IPS-11a (cell line): ENCODE data around the gene GTF2I.
"Not testable (repeated sequence)": the region's sequence is repeated elsewhere in the genome, so short reads cannot be mapped to it uniquely, and the experiment has no call there.

ENCODE experiments used
- H3K4me3 ChIP-seq: one replicate; pipeline ENCODE4 v1.5.1; 2013; ENCODE audit warnings: low read depth, low read length, control low read depth

GTF2I gene

GRCh38 chr7:74709880-74710671, 52.6 kb downstream of the GTF2I start:
- no peak overlapping the region for H3K4me3 ChIP-seq

- H3K4me3 ChIP-seq, result no peak overlapping the region
These were observed 56.0 kb downstream of the GTF2I start for GRCh38 chr7:74713567-74713966.

- no peak overlapping the region for H3K4me3 ChIP-seq
These were observed 60.4 kb downstream of the GTF2I start for GRCh38 chr7:74717889-74718288.

GRCh38 chr7:74718336-74718735, 60.8 kb downstream of the GTF2I start:
- no peak overlapping the region for H3K4me3 ChIP-seq

GRCh38 chr7:74722153-74722552, 64.6 kb downstream of the GTF2I start:
- H3K4me3 ChIP-seq, result no peak overlapping the region

GRCh38 chr7:74725840-74726239, 68.3 kb downstream of the GTF2I start:
- no peak overlapping the region for H3K4me3 ChIP-seq

GRCh38 chr7:74726309-74727101, 69.0 kb downstream of the GTF2I start:
- H3K4me3 ChIP-seq, result no peak overlapping the region

GRCh38 chr7:74728686-74729085, 71.2 kb downstream of the GTF2I start:
- H3K4me3 ChIP-seq, result not testable (repeated sequence)

- H3K4me3 ChIP-seq, result not testable (repeated sequence)
These were observed 72.7 kb downstream of the GTF2I start for GRCh38 chr7:74730186-74730585.

GRCh38 chr7:74739974-74740703, 82.6 kb downstream of the GTF2I start:
- H3K4me3 ChIP-seq, result not testable (repeated sequence)

GRCh38 chr7:74743936-74744557, 86.5 kb downstream of the GTF2I start:
- not testable (repeated sequence) for H3K4me3 ChIP-seq

- not testable (repeated sequence) for H3K4me3 ChIP-seq
These were observed 96.5 kb downstream of the GTF2I start for GRCh38 chr7:74753921-74754482.

- not testable (repeated sequence) for H3K4me3 ChIP-seq
These were observed 99.2 kb downstream of the GTF2I start for GRCh38 chr7:74756673-74757072.

- H3K4me3 ChIP-seq, result not testable (repeated sequence)
These were observed 100.8 kb downstream of the GTF2I start for GRCh38 chr7:74758268-74758667.

GRCh38 chr7:74758982-74759381, 101.5 kb downstream of the GTF2I start:
- H3K4me3 ChIP-seq, result not testable (repeated sequence)

- not testable (repeated sequence) for H3K4me3 ChIP-seq
These were observed 107.8 kb downstream of the GTF2I start for GRCh38 chr7:74765205-74765918.

- not testable (repeated sequence) for H3K4me3 ChIP-seq
These were observed 109.0 kb downstream of the GTF2I start for GRCh38 chr7:74766509-74766908.

GRCh38 chr7:74766991-74767390, 109.5 kb downstream of the GTF2I start:
- not testable (repeated sequence) for H3K4me3 ChIP-seq

GRCh38 chr7:74770062-74770461, 112.5 kb downstream of the GTF2I start:
- H3K4me3 ChIP-seq, result not testable (repeated sequence)

GRCh38 chr7:74772093-74772492, 114.6 kb downstream of the GTF2I start:
- H3K4me3 ChIP-seq, result not testable (repeated sequence)
